Measurements from ENCODE around the gene PPP1R3G. TPM values are rescaled to one million over a fixed set of nuclear protein-coding genes. Genes with fewer than 3 reads are reported as not detected.

Gene PPP1R3G
- total RNA-seq, 4 donors from 2014 or later, result 0.35 to 1.7 TPM; not detected in 2

DNA sequence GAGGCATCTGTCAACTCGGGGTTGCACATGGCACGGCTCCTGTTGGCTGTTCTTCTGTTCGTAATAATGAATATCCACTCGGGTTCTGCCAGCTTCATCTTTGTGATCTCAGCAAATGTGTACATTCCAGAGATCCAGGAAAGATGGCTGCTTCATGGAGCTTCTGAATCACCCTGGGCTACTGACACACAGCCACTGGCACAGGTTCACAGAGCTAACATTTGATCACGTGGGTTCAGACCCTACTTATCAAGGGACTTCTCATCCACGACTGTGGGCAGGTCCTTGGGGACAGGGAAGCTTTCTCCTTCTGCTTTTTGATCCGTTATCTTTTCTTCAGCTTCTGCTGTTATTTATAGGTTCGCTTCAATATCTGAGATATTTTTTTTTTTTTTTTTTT, 18.1 kb downstream of the PPP1R3G start:
- Histone ChIP-seq H3K4me3 (no peak overlapping the region), H3K36me3 (no peaks in the 10 kb centered on the region), H3K9me3 (no peaks in the 10 kb centered on the region), H3K27me3 (no peaks in the 10 kb centered on the region), H3K27ac (no peak overlapping the region), H3K4me1 (no peaks in the 10 kb centered on the region)
- no peak for TF ChIP-seq POLR2A (IDR thresholded peaks at IDR 0.05)
- TF ChIP-seq, protein P1, sequence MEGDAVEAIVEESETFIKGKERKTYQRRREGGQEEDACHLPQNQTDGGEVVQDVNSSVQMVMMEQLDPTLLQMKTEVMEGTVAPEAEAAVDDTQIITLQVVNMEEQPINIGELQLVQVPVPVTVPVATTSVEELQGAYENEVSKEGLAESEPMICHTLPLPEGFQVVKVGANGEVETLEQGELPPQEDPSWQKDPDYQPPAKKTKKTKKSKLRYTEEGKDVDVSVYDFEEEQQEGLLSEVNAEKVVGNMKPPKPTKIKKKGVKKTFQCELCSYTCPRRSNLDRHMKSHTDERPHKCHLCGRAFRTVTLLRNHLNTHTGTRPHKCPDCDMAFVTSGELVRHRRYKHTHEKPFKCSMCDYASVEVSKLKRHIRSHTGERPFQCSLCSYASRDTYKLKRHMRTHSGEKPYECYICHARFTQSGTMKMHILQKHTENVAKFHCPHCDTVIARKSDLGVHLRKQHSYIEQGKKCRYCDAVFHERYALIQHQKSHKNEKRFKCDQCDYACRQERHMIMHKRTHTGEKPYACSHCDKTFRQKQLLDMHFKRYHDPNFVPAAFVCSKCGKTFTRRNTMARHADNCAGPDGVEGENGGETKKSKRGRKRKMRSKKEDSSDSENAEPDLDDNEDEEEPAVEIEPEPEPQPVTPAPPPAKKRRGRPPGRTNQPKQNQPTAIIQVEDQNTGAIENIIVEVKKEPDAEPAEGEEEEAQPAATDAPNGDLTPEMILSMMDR (IDR thresholded peaks at IDR 0.05), result no peak
- DNase-seq, result peak in 1 of 3 donors; percentile 4

DNA sequence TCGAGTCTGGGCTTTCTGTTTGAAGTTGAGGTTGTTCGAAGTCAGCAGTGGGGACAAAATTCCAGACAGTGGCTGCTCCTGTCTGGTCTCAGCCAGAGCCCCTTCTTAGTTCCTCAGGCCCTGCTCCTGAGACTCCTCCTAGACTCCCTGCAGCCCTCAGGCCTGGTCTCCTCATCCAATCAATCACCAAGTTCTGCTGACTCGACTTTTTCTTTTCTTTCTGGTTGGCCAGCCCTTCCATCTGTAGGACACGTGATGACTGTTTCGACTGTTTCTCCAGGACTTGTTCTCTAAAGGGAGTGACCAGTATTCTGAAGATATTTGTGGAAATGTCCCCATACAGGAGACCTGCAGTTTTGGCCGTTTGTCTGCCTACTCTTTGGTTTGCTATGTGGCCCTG, 19.5 kb downstream of the PPP1R3G start:
- no peak overlapping the region for H3K4me3 ChIP-seq
- no peaks in the 10 kb centered on the region for H3K27me3 ChIP-seq
- no peak overlapping the region for H3K27ac ChIP-seq
- H3K9me3 ChIP-seq, result no peaks in the 10 kb centered on the region
- no peak for DNase-seq
- H3K4me1 ChIP-seq, result no peaks in the 10 kb centered on the region
- H3K36me3 ChIP-seq, result no peaks in the 10 kb centered on the region
- no peak for TF ChIP-seq POLR2A (IDR thresholded peaks at IDR 0.05)

DNA sequence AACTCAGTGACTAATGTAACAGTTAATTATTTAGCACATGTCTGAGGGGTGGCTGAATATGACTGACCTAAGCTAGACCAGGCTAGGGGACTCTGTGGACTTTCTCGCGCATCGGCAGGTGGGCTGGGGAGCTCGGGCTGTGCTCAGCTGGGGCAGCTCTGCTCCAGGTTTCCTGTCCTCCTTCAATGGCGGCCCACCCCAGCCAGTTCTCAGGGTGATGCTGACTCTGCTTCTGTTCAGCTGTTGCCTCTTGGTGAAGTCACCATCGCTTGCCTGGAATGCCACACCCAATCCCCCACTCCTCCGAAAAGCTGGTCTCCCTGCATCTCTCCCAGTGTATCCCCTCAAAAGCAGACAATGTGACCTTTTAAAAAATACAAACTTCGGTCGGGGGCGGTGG, 20.0 kb downstream of the PPP1R3G start:
- TF ChIP-seq POLR2A (IDR thresholded peaks at IDR 0.05), result no peak
- TF ChIP-seq, protein P1 (IDR thresholded peaks at IDR 0.05), result no peak
- Histone ChIP-seq H3K9me3 (no peaks in the 10 kb centered on the region), H3K36me3 (no peaks in the 10 kb centered on the region), H3K4me1 (no peaks in the 10 kb centered on the region), H3K27ac (no peak overlapping the region), H3K27me3 (no peaks in the 10 kb centered on the region), H3K4me3 (no peak overlapping the region)
- no peak for DNase-seq

DNA sequence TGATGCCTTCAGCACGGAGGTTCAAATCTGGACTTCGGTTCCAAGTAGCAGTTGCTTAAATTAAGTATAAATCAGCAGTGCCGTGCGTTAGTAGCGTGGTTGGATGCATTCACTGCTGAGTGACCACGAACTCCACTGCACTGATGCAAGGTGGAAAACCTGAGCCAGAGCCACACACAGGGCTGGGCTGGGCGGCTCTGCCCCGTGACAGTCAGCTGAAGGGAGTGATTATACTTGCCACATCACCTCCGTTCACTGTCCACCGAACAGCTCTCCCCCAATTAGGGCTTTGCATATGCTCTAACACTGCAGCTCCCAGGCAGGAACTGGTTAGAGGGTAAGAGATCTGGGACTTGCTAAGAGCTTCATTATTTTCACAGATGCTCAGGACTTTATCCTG, 22.2 kb downstream of the PPP1R3G start:
- DNase-seq, result no peak
- H3K36me3 ChIP-seq, result no peaks in the 10 kb centered on the region
- no peak overlapping the region for H3K4me3 ChIP-seq
- H3K27ac ChIP-seq, result no peak overlapping the region
- no peaks in the 10 kb centered on the region for H3K4me1 ChIP-seq
- no peaks in the 10 kb centered on the region for H3K9me3 ChIP-seq
- TF ChIP-seq, protein P1 (IDR thresholded peaks at IDR 0.05), result no peak
- TF ChIP-seq POLR2A (IDR thresholded peaks at IDR 0.05), result no peak
- H3K27me3 ChIP-seq, result no peaks in the 10 kb centered on the region

DNA sequence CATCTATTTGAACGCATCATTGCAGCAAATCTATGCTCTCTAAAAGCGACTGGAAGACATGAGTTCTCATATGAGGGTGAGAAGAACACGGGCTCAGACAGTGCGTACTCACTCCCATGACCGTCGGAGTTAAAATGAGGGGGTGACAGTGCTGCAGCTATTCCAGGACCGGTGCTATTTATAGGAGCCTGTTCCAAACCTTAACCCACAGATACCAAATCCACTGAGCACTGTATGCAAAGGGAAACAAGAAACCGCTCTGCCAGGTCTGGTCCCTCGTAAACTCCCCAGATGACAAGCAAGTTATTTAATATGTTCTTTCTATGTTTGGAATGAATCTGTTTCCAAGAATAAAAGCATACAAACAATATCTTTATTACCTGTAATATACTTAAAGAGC, 22.9 kb downstream of the PPP1R3G start:
- no peak for DNase-seq
- Histone ChIP-seq H3K4me3 (no peak overlapping the region), H3K9me3 (no peaks in the 10 kb centered on the region), H3K27ac (no peak overlapping the region), H3K4me1 (no peaks in the 10 kb centered on the region), H3K36me3 (no peaks in the 10 kb centered on the region), H3K27me3 (no peaks in the 10 kb centered on the region)
- no peak for TF ChIP-seq POLR2A (IDR thresholded peaks at IDR 0.05)
- TF ChIP-seq, protein P1 (IDR thresholded peaks at IDR 0.05), result no peak

DNA sequence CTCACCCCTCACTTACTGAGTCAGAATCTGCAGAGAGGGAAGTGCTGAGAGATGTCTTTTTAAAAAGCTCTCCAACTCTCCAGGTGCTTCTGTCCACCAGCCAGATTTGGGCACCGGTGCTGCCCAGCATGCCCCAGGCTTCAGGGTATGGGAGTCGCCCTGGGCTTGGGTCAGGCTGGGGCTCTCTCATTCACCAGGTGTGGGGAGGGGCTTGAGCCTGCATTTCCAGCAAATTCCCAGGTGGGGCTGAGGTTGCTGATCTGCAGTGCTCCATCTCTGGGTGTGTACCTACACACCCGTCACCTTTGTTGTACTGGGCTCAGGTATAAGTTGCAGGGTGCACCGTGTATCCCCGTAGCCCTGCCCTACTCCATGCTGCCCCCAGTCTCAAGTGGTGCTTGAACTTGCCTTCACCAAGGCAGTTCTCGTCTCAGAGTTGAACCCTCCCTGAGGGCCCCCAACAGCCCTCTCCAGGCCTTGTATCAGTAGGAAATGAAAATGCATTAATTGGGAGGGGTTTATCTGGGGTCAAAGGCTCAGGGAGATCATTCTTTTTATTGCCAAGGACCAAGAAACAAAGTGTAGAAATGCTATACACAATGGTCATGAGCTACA, 23.5 kb downstream of the PPP1R3G start:
- H3K9me3 ChIP-seq, result no peaks in the 10 kb centered on the region
- H3K27ac ChIP-seq, result no peak overlapping the region
- H3K4me1 ChIP-seq, result no peaks in the 10 kb centered on the region
- no peak overlapping the region for H3K4me3 ChIP-seq
- TF ChIP-seq, protein P1 (IDR thresholded peaks at IDR 0.05), result no peak
- TF ChIP-seq POLR2A (IDR thresholded peaks at IDR 0.05), result no peak
- no peaks in the 10 kb centered on the region for H3K27me3 ChIP-seq
- DNase-seq, result no peak
- H3K36me3 ChIP-seq, result no peaks in the 10 kb centered on the region
